Measurements from ENCODE around the gene ADAM15. TPM values are rescaled to one million over a fixed set of nuclear protein-coding genes. Genes with fewer than 3 reads are reported as not detected.

Gene ADAM15
- total RNA-seq, 4 donors from 2014 or later: 304 to 327 (median 321) TPM

DNA sequence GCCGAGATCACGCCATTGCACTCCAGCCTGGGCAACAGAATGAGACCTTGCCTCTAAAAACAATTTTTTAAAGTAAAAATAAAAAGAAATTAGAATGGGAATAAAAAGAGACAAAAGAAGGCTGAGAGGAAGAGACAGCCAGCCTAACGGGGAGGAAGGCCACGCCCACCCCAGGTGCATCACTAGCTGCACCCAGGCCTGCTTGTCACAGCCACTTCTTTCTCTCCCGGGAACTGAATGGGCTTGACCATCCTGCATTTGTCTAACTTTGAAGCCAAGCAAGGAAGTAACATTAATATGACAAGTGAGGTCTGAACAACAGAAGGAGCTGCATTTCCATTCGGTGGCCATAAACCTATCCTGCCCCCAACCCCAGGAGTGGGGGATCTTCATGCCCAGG, 55.7 kb downstream of the ADAM15 start:
- no peak overlapping the region for H3K4me3 ChIP-seq
- TF ChIP-seq POLR2AphosphoS5 (IDR thresholded peaks at IDR 0.05) (no peak), POLR2A (IDR thresholded peaks at IDR 0.05) (no peak), CTCF (IDR thresholded peaks at IDR 0.05) (no peak), EP300 (IDR thresholded peaks at IDR 0.05) (no peak)
- no peaks in the 10 kb centered on the region for H3K9me3 ChIP-seq
- DNase-seq (ENCODE audit: low spot score in 2 of 2): no peak
- H3K27me3 ChIP-seq: peaks cover 3% of the 10 kb centered on the region
- H3K4me1 ChIP-seq: no peaks in the 10 kb centered on the region
- no peaks in the 10 kb centered on the region for H3K36me3 ChIP-seq
- H3K27ac ChIP-seq: no peak overlapping the region
- 85% methylated on average over 6 of the region's 6 CpGs for WGBS

DNA sequence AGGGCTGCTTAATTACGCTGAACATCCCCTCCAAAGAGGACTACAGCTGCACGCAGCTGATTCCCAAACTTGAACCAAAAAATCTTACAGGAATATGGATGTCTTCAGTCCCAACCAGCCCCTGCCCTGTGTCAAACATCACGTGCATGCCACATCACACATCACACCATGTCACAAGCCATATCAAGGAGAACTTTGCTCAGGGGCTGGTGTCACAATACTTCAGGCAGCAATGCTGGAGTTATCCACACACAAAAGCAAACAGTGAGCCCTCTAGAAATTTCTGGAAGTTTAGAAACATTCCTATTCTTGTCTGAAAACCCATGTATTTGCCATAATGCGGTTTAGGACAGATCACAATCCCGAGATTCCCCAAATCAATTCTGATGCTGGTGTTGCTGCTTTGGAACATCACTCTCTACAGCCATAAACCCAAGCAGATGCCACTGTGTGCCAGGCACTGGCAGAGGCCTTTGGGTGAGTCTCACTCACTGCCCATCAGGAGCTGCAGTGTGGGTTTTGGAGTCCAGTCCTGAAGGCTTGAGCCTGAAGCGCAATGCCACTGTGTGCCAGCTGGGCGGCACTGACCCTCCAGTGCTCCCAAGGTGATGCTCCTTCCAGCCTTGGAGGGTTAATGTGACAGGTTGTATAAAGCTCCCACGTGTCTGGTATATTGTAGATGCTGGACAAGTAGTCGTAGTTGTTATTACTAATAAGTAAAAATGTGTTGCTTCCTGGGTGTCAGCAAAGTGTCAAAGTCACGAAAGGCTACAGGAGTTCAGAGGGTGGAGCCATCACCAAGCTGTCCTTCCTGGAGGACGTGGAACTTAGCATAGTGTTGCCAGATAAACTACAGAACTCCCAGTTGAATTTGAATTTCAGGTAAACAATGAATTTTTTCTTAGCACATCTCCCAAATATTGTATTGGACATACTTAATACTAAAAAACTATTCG, 56.5 kb downstream of the ADAM15 start:
- peaks cover 3% of the 10 kb centered on the region for H3K27me3 ChIP-seq
- TF ChIP-seq EP300 (IDR thresholded peaks at IDR 0.05) (no peak), POLR2A (IDR thresholded peaks at IDR 0.05) (no peak), CTCF (IDR thresholded peaks at IDR 0.05) (no peak), POLR2AphosphoS5 (IDR thresholded peaks at IDR 0.05) (no peak)
- H3K27ac ChIP-seq: no peak overlapping the region
- H3K4me1 ChIP-seq: no peaks in the 10 kb centered on the region
- no peak for DNase-seq (ENCODE audit: low spot score in 2 of 2)
- H3K36me3 ChIP-seq: no peaks in the 10 kb centered on the region
- 86% methylated on average over 10 of the region's 12 CpGs for WGBS
- no peaks in the 10 kb centered on the region for H3K9me3 ChIP-seq
- H3K4me3 ChIP-seq: no peak overlapping the region

DNA sequence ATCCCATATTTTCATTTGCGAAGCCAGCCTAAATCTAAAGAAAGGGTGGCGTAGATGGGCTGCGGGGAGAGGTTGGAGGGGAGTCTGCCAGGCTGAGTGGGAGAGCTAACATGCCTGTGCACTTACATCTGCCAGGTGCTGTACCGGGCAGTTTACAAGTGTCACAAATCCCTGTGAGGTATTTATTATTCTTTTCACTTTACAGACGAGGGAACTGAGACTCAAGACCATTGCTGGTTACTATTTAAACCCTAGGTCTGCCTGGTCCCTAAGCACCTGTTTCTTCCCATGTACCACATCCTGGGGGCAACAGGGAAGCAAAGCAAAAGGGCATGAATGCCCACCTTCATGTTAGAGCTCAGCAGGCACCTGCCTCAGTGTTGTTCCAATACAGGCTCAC, 57.2 kb downstream of the ADAM15 start:
- Histone ChIP-seq H3K27me3 (no peaks in the 10 kb centered on the region), H3K36me3 (no peaks in the 10 kb centered on the region), H3K4me3 (no peak overlapping the region), H3K9me3 (no peaks in the 10 kb centered on the region), H3K4me1 (no peaks in the 10 kb centered on the region), H3K27ac (no peak overlapping the region)
- 72% methylated on average over 5 of the region's 5 CpGs for WGBS
- DNase-seq (ENCODE audit: low spot score in 2 of 2): no peak
- TF ChIP-seq CTCF (IDR thresholded peaks at IDR 0.05) (no peak), EP300 (IDR thresholded peaks at IDR 0.05) (no peak), POLR2AphosphoS5 (IDR thresholded peaks at IDR 0.05) (no peak), POLR2A (IDR thresholded peaks at IDR 0.05) (no peak)

DNA sequence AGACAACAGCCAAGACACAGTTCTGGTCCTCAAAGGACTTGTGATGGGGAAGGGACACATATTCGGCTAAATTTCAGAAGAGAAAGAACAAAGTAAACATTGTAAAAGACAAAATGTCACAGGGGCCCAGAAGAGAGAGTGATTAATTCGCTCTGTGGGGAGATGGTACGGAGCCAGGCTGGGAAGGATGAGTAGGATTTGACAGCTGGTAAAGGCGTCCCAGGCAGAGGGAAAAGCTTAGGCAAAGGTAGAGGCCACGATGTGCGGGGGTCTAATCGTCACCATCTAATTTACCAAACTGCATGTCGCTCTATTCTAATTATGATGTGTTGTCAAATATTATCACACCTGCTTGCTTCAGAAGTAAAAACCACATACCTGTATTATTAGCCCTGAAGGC, 59.3 kb downstream of the ADAM15 start:
- Histone ChIP-seq H3K9me3 (no peaks in the 10 kb centered on the region), H3K36me3 (no peaks in the 10 kb centered on the region), H3K4me1 (no peaks in the 10 kb centered on the region), H3K4me3 (no peak overlapping the region), H3K27ac (no peak overlapping the region), H3K27me3 (no peaks in the 10 kb centered on the region)
- no peak for DNase-seq (ENCODE audit: low spot score in 2 of 2)
- 82% methylated on average over 8 of the region's 8 CpGs for WGBS
- no peak for TF ChIP-seq CTCF (IDR thresholded peaks at IDR 0.05)
- TF ChIP-seq EP300 (IDR thresholded peaks at IDR 0.05): no peak
- TF ChIP-seq POLR2A (IDR thresholded peaks at IDR 0.05): no peak
- TF ChIP-seq POLR2AphosphoS5 (IDR thresholded peaks at IDR 0.05): no peak

DNA sequence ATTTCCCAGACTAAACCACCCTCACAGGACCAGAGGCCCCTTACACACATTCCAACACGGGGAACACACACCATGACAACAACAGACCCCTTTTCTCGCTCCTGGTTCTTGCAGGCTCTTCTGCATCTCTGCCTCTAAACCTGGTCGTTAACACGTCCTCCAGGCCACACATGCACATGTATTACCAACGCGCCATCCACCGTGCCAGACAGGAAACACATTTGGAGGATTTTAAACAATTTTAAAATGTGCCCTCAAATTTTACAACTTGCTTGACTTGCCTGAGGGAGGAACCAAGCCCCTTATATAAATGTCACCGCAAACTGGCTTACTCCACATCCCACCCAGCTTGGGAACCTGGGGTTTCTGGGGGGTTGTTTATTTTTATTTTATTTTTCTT, 59.7 kb downstream of the ADAM15 start:
- no peak for DNase-seq (ENCODE audit: low spot score in 2 of 2)
- no peak overlapping the region for H3K27ac ChIP-seq
- WGBS: 75% methylated on average over 8 of the region's 8 CpGs
- no peaks in the 10 kb centered on the region for H3K9me3 ChIP-seq
- no peak for TF ChIP-seq POLR2A (IDR thresholded peaks at IDR 0.05)
- H3K36me3 ChIP-seq: no peaks in the 10 kb centered on the region
- H3K4me3 ChIP-seq: no peak overlapping the region
- no peaks in the 10 kb centered on the region for H3K27me3 ChIP-seq
- no peaks in the 10 kb centered on the region for H3K4me1 ChIP-seq

Other genes with a start within 250 kb of the ADAM15 start
- gene KCNN3, start 181.0 kb upstream of the ADAM15 start, total RNA-seq: under 1 TPM; 0.30 to 0.72 (median 0.37) TPM
- 10 to 100 TPM; 19.3 to 38.0 (median 28.8) TPM for gene PMVK, start 114.6 kb upstream of the ADAM15 start, total RNA-seq
- gene PBXIP1, start 95.2 kb upstream of the ADAM15 start, total RNA-seq: 10 to 100 TPM; 41.4 to 67.4 (median 61.3) TPM
- gene PYGO2, start 89.5 kb upstream of the ADAM15 start, total RNA-seq: 10 to 100 TPM; 34.2 to 46.7 (median 35.3) TPM
- gene SHC1, start 80.6 kb upstream of the ADAM15 start, total RNA-seq: 100 to 1,000 TPM in 1 of 4 donors, 10 to 100 TPM in 3; 54.5 to 102 (median 69.5) TPM
- 10 to 100 TPM; 37.8 to 55.4 (median 49.7) TPM for gene CKS1B, start 76.6 kb upstream of the ADAM15 start, total RNA-seq
- gene FLAD1, start 68.0 kb upstream of the ADAM15 start, total RNA-seq: 10 to 100 TPM; 42.0 to 59.7 (median 52.3) TPM
- gene LENEP, start 57.7 kb upstream of the ADAM15 start, total RNA-seq: 1 to 10 TPM in 1 of 4 donors, not detected in 3; 3.0 TPM
- gene ZBTB7B, start 48.5 kb upstream of the ADAM15 start, total RNA-seq: 100 to 1,000 TPM; 238 to 243 (median 239) TPM
- gene DCST2, start 17.5 kb upstream of the ADAM15 start, total RNA-seq: 10 to 100 TPM; 13.4 to 36.0 (median 14.5) TPM
- gene DCST1, start 17.5 kb upstream of the ADAM15 start, total RNA-seq: 1 to 10 TPM in 3 of 4 donors, under 1 TPM in 1; 0.55 to 8.2 (median 2.8) TPM
- gene EFNA4, start 12.4 kb downstream of the ADAM15 start, total RNA-seq: 10 to 100 TPM; 22.4 to 44.2 (median 28.7) TPM
- 100 to 1,000 TPM in 1 of 4 donors, 10 to 100 TPM in 3; 28.8 to 104 (median 77.6) TPM for gene EFNA3, start 27.5 kb downstream of the ADAM15 start, total RNA-seq
- gene EFNA1, start 76.6 kb downstream of the ADAM15 start, total RNA-seq: 100 to 1,000 TPM in 3 of 4 donors, 10 to 100 TPM in 1; 88.9 to 198 (median 120) TPM
- gene SLC50A1, start 84.5 kb downstream of the ADAM15 start, total RNA-seq: 10 to 100 TPM; 27.9 to 56.1 (median 32.6) TPM
- 10 to 100 TPM; 23.7 to 43.7 (median 30.2) TPM for gene DPM3, start 89.2 kb downstream of the ADAM15 start, total RNA-seq
- 100 to 1,000 TPM in 2 of 4 donors, 10 to 100 TPM in 2; 77.1 to 180 (median 113) TPM for gene KRTCAP2, start 122.0 kb downstream of the ADAM15 start, total RNA-seq
- under 1 TPM in 2 of 4 donors, not detected in 2; 0.34 to 0.80 TPM for gene TRIM46, start 122.5 kb downstream of the ADAM15 start, total RNA-seq
- gene THBS3, start 156.6 kb downstream of the ADAM15 start, total RNA-seq: 10 to 100 TPM; 21.4 to 90.8 (median 26.7) TPM
- 10 to 100 TPM; 19.8 to 51.7 (median 36.9) TPM for gene MTX1, start 157.4 kb downstream of the ADAM15 start, total RNA-seq
- 10 to 100 TPM; 23.6 to 32.1 (median 25.7) TPM for gene ENTREP3, start 204.2 kb downstream of the ADAM15 start, total RNA-seq
- gene SCAMP3, start 211.0 kb downstream of the ADAM15 start, total RNA-seq: 10 to 100 TPM; 45.1 to 73.3 (median 67.6) TPM
- 10 to 100 TPM; 27.6 to 72.3 (median 36.2) TPM for gene CLK2, start 222.2 kb downstream of the ADAM15 start, total RNA-seq
- 10 to 100 TPM in 3 of 4 donors, 1 to 10 TPM in 1; 6.6 to 12.8 (median 10.4) TPM for gene HCN3, start 226.1 kb downstream of the ADAM15 start, total RNA-seq

Measured in suprapubic skin (tissue), 4 donors.